TTC549 (cell line): ENCODE measurements around the gene RUFY1.

Source experiments
- FAIRE-seq: peaks from 2 replicates; lab custom pipeline; 2012; peaks lifted over from hg19 to GRCh38; lab: Jason Lieb, UNC

RUFY1 gene

GRCh38 chr5:179606071-179606909, 55.9 kb downstream of the RUFY1 start:
- no peak for FAIRE-seq

GRCh38 chr5:179606910-179607159, 56.5 kb downstream of the RUFY1 start:
- no peak for FAIRE-seq

GRCh38 chr5:179607160-179607931, 57.0 kb downstream of the RUFY1 start:
- FAIRE-seq = no peak

- no peak for FAIRE-seq
Observed at GRCh38 chr5:179608131-179608581, 57.8 kb downstream of the RUFY1 start.

- no peak for FAIRE-seq
Observed at GRCh38 chr5:179609834-179610108, 59.4 kb downstream of the RUFY1 start.

GRCh38 chr5:179610109-179610902, 60.0 kb downstream of the RUFY1 start:
- no peak for FAIRE-seq

- no peak for FAIRE-seq
Observed at GRCh38 chr5:179610903-179611265, 60.5 kb downstream of the RUFY1 start.

- no peak for FAIRE-seq
Observed at GRCh38 chr5:179612577-179613459, 62.5 kb downstream of the RUFY1 start.

- FAIRE-seq = no peak
Observed at GRCh38 chr5:179613460-179614071, 63.2 kb downstream of the RUFY1 start.

GRCh38 chr5:179614745-179615144, 64.4 kb downstream of the RUFY1 start:
- FAIRE-seq = no peak

GRCh38 chr5:179615203-179615602, 64.8 kb downstream of the RUFY1 start:
- FAIRE-seq = no peak

GRCh38 chr5:179616002-179616594, 65.7 kb downstream of the RUFY1 start:
- no peak for FAIRE-seq

- no peak for FAIRE-seq
Observed at GRCh38 chr5:179617930-179618329, 67.6 kb downstream of the RUFY1 start.

- FAIRE-seq = no peak
Observed at GRCh38 chr5:179618923-179619554, 68.7 kb downstream of the RUFY1 start.

GRCh38 chr5:179619776-179620175, 69.4 kb downstream of the RUFY1 start:
- no peak for FAIRE-seq

- FAIRE-seq = no peak
Observed at GRCh38 chr5:179620293-179620692, 69.9 kb downstream of the RUFY1 start.

GRCh38 chr5:179620703-179621350, 70.5 kb downstream of the RUFY1 start:
- no peak for FAIRE-seq

- no peak for FAIRE-seq
Observed at GRCh38 chr5:179621551-179622214, 71.3 kb downstream of the RUFY1 start.

GRCh38 chr5:179623003-179623905, 72.9 kb downstream of the RUFY1 start, which contains the start of gene HNRNPH1:
TSS of gene HNRNPH1 (minus strand) at chr5:179623671. CDS start at chr5:179623133, 538 bp downstream.
- FAIRE-seq = peak; percentile 74
